Measurements from ENCODE around the gene HSFX2. TPM values are rescaled to one million over a fixed set of nuclear protein-coding genes. Genes with fewer than 3 reads are reported as not detected.
"Not testable (repeated sequence)": the region's sequence is repeated elsewhere in the genome, so short reads cannot be mapped to it uniquely, and the experiment has no call there.

HSFX2 gene
- total RNA-seq, 1 donor from 2014 or later, result 1.2 TPM

GRCh38 chrX:149545545-149546543 is 49.3 kb downstream of the HSFX2 start:
- not testable (repeated sequence) for FAIRE-seq; DNase-seq (ENCODE audit: low spot score in 2 of 2)

Other genes starting within 250 kb of the HSFX2 start
- gene IDS, start 90.0 kb downstream of the HSFX2 start, total RNA-seq, result 86.4 TPM
- gene EOLA1, start 54.3 kb downstream of the HSFX2 start, total RNA-seq, result 15.1 TPM
- not detected for gene HSFX3, start 45.4 kb downstream of the HSFX2 start, total RNA-seq
- gene MAGEA9B, start 7.9 kb downstream of the HSFX2 start, total RNA-seq, result not detected
- 42.4 TPM for gene TMEM185A, start 36.5 kb upstream of the HSFX2 start, total RNA-seq
- gene MAGEA11, start 116.7 kb upstream of the HSFX2 start, total RNA-seq, result not detected
- 1.2 TPM for gene HSFX1, start 178.8 kb upstream of the HSFX2 start, total RNA-seq
- not detected for gene MAGEA9, start 186.6 kb upstream of the HSFX2 start, total RNA-seq